MM.1S (cell line): Measurements from ENCODE around the gene INHBC.

ENCODE experiments used
- DNase-seq: peaks from one replicate; pipeline ENCODE4 v3.0.0-alpha.2; 2015
- H2AFZ ChIP-seq: fragments of 300-600 bp; sonication (generic); 2 replicates; pipeline ENCODE4 v1.6.0; 2016; ENCODE audit warnings: antibody characterized with exemption, low read length
- H3F3A ChIP-seq: fragments of 300-600 bp; sonication (generic); 2 replicates; pipeline ENCODE4 v1.6.1; 2016; ENCODE audit warnings: mild to moderate bottlenecking, antibody characterized with exemption, low read length, moderate library complexity, mixed read lengths; ENCODE audit not compliant: insufficient read depth
- H3K27ac ChIP-seq: fragments of 300-600 bp; sonication (generic); 2 replicates; pipeline ENCODE4 v1.5.1; 2016; ENCODE audit warnings: mild to moderate bottlenecking, low read length
- H3K27me3 ChIP-seq: fragments of 300-600 bp; sonication (generic); replicated peaks from 2 replicates; pipeline ENCODE4 v1.6.0; 2016; ENCODE audit warnings: low read length; ENCODE audit not compliant: insufficient read depth
- H3K36me3 ChIP-seq: fragments of 300-600 bp; sonication (generic); replicated peaks from 2 replicates; pipeline ENCODE4 v1.6.1; 2016; ENCODE audit warnings: mild to moderate bottlenecking, low read length, mixed read lengths; ENCODE audit not compliant: insufficient read depth
- H3K4me1 ChIP-seq: fragments of 300-600 bp; sonication (generic); 2 replicates; pipeline ENCODE4 v1.6.1; 2016; ENCODE audit warnings: low read length, mixed read lengths
- H3K4me2 ChIP-seq: fragments of 300-600 bp; sonication (generic); 2 replicates; pipeline ENCODE4 v1.6.0; 2016; ENCODE audit warnings: low read depth, low read length
- H3K4me3 ChIP-seq: fragments of 300-600 bp; sonication (generic); 2 replicates; pipeline ENCODE4 v1.5.1; 2016; ENCODE audit warnings: low read length, mixed read lengths
- H3K79me2 ChIP-seq: fragments of 300-600 bp; sonication (generic); 2 replicates; pipeline ENCODE4 v1.6.1; 2016; ENCODE audit warnings: mixed run types, low read length, mixed read lengths
- H3K9ac ChIP-seq: fragments of 300-600 bp; sonication (generic); 2 replicates; pipeline ENCODE4 v1.6.1; 2016; ENCODE audit warnings: low read length, mixed read lengths
- H3K9me2 ChIP-seq: fragments of 300-600 bp; sonication (generic); replicated peaks from 2 replicates; pipeline ENCODE4 v1.6.1; 2016; ENCODE audit warnings: mild to moderate bottlenecking, low read length, mixed read lengths; ENCODE audit not compliant: insufficient read depth
- H3K9me3 ChIP-seq: fragments of 300-600 bp; sonication (generic); replicated peaks from 2 replicates; pipeline ENCODE4 v1.6.1; 2016; ENCODE audit warnings: mild to moderate bottlenecking, low read length, mixed read lengths; ENCODE audit not compliant: insufficient read depth
- H4K20me1 ChIP-seq: fragments of 300-600 bp; sonication (generic); 2 replicates; pipeline ENCODE4 v1.6.1; 2016; ENCODE audit warnings: mild to moderate bottlenecking, low read length, moderate library complexity, mixed read lengths; ENCODE audit not compliant: insufficient read depth
- EZH2 ChIP-seq: fragments of 300-600 bp; sonication (generic); optimal IDR thresholded peaks from 2 replicates; pipeline ENCODE3; 2017; ENCODE audit warnings: low read depth, mild to moderate bottlenecking, antibody characterized with exemption, low read length, mixed read lengths
- EZH2phosphoT487 ChIP-seq: fragments of 300-600 bp; sonication (generic); IDR thresholded peaks from 2 replicates; pipeline ENCODE4 v1.6.1; 2018; ENCODE audit warnings: antibody characterized with exemption, low read length
- TF ChIP-seq, protein P1 (sequence below): fragments of 300-600 bp; sonication (generic); IDR thresholded peaks from 2 replicates; pipeline ENCODE4 v1.5.1; 2016; ENCODE audit warnings: antibody characterized with exemption, low read length, mixed read lengths

The INHBC gene

DNA sequence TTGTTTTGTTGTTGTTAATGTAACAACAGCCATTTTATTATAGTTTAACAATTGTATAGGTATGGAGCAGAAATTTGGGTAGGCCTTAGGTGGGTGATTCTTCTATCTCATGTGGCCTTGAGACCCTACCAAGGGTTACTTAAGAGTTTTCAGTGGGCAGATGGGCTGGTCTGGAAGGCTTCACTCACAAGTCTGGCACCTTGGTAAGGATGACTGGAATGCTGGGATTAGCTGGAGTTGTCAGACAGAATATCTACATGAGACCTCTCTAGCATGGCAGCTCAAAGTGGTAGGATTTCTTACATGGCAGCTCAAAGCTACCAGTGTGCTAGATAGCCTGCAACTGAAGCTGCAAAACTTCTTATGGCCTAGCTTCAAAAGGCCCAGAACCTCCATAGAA lies 51.1 kb downstream of the INHBC start:
- Histone ChIP-seq H4K20me1 (no peaks in the 10 kb centered on the region), H2AFZ (no peak overlapping the region), H3K9me2 (no peaks in the 10 kb centered on the region), H3K27ac (no peak overlapping the region), H3K9ac (no peak overlapping the region), H3K4me2 (no peak overlapping the region), H3K36me3 (peaks cover 11% of the 10 kb centered on the region; the same call in 1 of the 2 replicates), H3K4me1 (peaks cover 14% of the 10 kb centered on the region), H3K4me3 (no peak overlapping the region), H3K27me3 (no peaks in the 10 kb centered on the region), H3F3A (0 out of 2 replicates have a peak, but pooled peaks cover 9% of the 10 kb centered on the region), H3K9me3 (no peaks in the 10 kb centered on the region), H3K79me2 (peaks cover 32% of the 10 kb centered on the region)
- DNase-seq: no peak
- TF ChIP-seq, protein P1, sequence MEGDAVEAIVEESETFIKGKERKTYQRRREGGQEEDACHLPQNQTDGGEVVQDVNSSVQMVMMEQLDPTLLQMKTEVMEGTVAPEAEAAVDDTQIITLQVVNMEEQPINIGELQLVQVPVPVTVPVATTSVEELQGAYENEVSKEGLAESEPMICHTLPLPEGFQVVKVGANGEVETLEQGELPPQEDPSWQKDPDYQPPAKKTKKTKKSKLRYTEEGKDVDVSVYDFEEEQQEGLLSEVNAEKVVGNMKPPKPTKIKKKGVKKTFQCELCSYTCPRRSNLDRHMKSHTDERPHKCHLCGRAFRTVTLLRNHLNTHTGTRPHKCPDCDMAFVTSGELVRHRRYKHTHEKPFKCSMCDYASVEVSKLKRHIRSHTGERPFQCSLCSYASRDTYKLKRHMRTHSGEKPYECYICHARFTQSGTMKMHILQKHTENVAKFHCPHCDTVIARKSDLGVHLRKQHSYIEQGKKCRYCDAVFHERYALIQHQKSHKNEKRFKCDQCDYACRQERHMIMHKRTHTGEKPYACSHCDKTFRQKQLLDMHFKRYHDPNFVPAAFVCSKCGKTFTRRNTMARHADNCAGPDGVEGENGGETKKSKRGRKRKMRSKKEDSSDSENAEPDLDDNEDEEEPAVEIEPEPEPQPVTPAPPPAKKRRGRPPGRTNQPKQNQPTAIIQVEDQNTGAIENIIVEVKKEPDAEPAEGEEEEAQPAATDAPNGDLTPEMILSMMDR: no peak
- TF ChIP-seq EZH2phosphoT487 (no peak), EZH2 (no peak)

DNA sequence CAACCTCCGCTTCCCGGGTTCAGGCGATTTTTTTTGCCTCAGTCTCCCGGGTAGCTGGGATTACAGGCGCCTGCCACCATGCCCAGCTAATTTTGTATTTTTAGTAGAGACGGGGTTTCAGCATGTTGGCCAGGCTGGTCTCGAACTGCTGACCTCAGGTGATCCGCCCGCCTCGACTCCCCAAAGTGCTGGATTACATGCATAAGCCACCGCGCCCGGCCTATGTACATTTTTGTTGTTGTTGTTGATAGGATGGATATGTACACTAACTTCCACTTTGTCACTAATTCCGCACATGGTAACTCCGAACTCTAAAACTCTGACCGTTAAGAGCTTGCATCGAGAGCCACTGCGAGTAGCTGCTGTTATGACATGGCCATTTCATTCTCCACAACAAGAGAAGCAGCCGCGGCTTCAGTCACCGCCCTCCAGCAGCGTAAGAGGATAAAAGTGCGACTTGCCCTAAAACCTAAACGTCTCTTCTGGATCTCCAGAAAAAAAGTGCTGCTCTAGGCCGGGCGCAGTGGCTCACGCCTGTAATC lies 52.5 kb downstream of the INHBC start:
- Histone ChIP-seq H3K79me2 (peaks cover 41% of the 10 kb centered on the region), H3K9ac (no peak overlapping the region), H4K20me1 (no peaks in the 10 kb centered on the region), H3K9me2 (no peaks in the 10 kb centered on the region), H3K36me3 (peaks cover 16% of the 10 kb centered on the region; the same call in 1 of the 2 replicates), H3K27ac (no peak overlapping the region), H3K4me1 (peaks cover 14% of the 10 kb centered on the region), H3F3A (0 out of 2 replicates have a peak, but pooled peaks cover 9% of the 10 kb centered on the region), H3K9me3 (no peaks in the 10 kb centered on the region), H3K4me2 (peak overlapping the region; percentile 66; the same call in 1 of the 2 replicates), H3K4me3 (peak overlapping the region; percentile 92), H2AFZ (peak overlapping the region; percentile 59), H3K27me3 (no peaks in the 10 kb centered on the region)
- TF ChIP-seq EZH2: no peak
- TF ChIP-seq, protein P1: no peak
- no peak for TF ChIP-seq EZH2phosphoT487
- no peak for DNase-seq

GRCh38 chr12:57487597-57488401 lies 53.2 kb downstream of the INHBC start, which contains the start of gene MARS1:
MARS1 (plus strand) TSS chr12:57488068; CDS start chr12:57488091, 23 bp downstream.
- Histone ChIP-seq H3K36me3 (peaks cover 16% of the 10 kb centered on the region; the same call in 1 of the 2 replicates), H3K9me2 (no peaks in the 10 kb centered on the region), H3K79me2 (peaks cover 41% of the 10 kb centered on the region), H3K9me3 (no peaks in the 10 kb centered on the region), H3K4me3 (peak within 1 kb of the TSS; percentile 92), H3K27ac (peak within 1 kb of the TSS; percentile 66; the same call in 1 of the 2 replicates), H3F3A (0 out of 2 replicates have a peak, but pooled peaks cover 9% of the 10 kb centered on the region), H3K9ac (peak within 1 kb of the TSS; percentile 84), H3K27me3 (no peaks in the 10 kb centered on the region), H3K4me2 (peak within 1 kb of the TSS; percentile 91), H4K20me1 (no peaks in the 10 kb centered on the region), H2AFZ (peak within 1 kb of the TSS; percentile 59), H3K4me1 (peaks cover 14% of the 10 kb centered on the region)
- no peak for TF ChIP-seq EZH2phosphoT487
- TF ChIP-seq, protein P1: peak; percentile 41
- peak; percentile 98 for DNase-seq
